Mucosa of descending colon (tissue), 3 donors: Measurements from ENCODE around the gene EMP3. TPM values are rescaled to one million over a fixed set of nuclear protein-coding genes. Genes with fewer than 3 reads are reported as not detected.

Experiments
- ATAC-seq: fragments of 200-7000 bp; cut with Tn5 transposase; one replicate; pipeline ENCODE4 v1.9.1; 2020; ENCODE audit warnings: mild to moderate bottlenecking, moderate library complexity
- DNase-seq, 3 donors: peaks; one replicate each; pipeline ENCODE4 v3.0.0-alpha.2; 2020
- H3K36me3 ChIP-seq: fragments of 200-600 bp; one replicate; pipeline ENCODE4 v1.8.0; 2021; ENCODE audit warnings: low read depth, mild to moderate bottlenecking
- H3K4me1 ChIP-seq: fragments of 200-600 bp; one replicate; pipeline ENCODE4 v1.8.0; 2021; ENCODE audit warnings: low read depth, mild to moderate bottlenecking
- H3K4me3 ChIP-seq: fragments of 200-600 bp; one replicate; pipeline ENCODE4 v1.8.0; 2021; ENCODE audit warnings: mild to moderate bottlenecking
- H3K9me3 ChIP-seq: fragments of 200-600 bp; one replicate; pipeline ENCODE4 v1.8.0; 2021; ENCODE audit warnings: mild to moderate bottlenecking
- intact Hi-C, 2 donors: fragments of 100-400 bp; cut with DNase I in 1 of 2; cut with micrococcal nuclease in 1 of 2; formaldehyde crosslinking; loops; one replicate each; pipeline versions ENCODE4 v1.11.0 to v1.11.1; 2022; cut with DNase I, micrococcal nuclease
- total RNA-seq, 3 donors: library from RNA; stranded (reverse); fragmentation: NEBNext Ultra II Directional in 2 of 3; extraction: Animal tissue kit (Norgen Biotek cat#: 25700) in 2 of 3; gene quantifications; one replicate each; pipeline versions ENCODE4 v1.2.1 to v1.2.4, GENCODE V29; 2021 to 2023
- TF ChIP-seq, protein P1 (sequence below): fragments of 200-600 bp; IDR thresholded peaks from one replicate; pipeline ENCODE4 v1.8.0; 2022; ENCODE audit warnings: antibody characterized with exemption, mild to moderate bottlenecking
- donor health status: DM: no; HTN: no; CAD: no; lungs with moderate emphysema.
- donor health status: DM: no; HTN: no; CAD: no.
- donor health status: DM: no; HTN: yes; CAD: no.

The EMP3 gene
- total RNA-seq, 3 donors from 2014 or later = 10.3 to 109 (median 36.2) TPM

DNA sequence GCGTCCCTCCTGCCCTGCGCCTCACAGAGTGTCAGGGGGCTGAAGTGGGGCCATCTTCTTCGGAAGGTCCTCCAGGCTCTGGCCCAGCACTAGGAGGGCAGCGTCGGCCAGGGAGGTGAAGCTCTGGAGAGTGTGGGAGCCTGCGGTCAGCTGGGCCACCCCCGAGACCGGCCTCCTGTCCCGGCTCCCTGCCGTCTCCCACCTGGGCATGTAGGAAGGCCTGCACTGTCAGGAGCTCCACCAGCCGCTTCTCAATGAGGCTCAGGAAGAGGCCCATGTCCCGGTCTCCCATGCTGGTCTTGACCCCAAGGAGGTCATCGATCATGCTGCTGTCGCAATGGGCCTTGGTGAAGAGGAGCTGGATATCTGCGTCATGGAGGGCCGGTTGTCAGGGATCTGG, 27.4 kb upstream of the EMP3 start:
- TF ChIP-seq, protein P1, sequence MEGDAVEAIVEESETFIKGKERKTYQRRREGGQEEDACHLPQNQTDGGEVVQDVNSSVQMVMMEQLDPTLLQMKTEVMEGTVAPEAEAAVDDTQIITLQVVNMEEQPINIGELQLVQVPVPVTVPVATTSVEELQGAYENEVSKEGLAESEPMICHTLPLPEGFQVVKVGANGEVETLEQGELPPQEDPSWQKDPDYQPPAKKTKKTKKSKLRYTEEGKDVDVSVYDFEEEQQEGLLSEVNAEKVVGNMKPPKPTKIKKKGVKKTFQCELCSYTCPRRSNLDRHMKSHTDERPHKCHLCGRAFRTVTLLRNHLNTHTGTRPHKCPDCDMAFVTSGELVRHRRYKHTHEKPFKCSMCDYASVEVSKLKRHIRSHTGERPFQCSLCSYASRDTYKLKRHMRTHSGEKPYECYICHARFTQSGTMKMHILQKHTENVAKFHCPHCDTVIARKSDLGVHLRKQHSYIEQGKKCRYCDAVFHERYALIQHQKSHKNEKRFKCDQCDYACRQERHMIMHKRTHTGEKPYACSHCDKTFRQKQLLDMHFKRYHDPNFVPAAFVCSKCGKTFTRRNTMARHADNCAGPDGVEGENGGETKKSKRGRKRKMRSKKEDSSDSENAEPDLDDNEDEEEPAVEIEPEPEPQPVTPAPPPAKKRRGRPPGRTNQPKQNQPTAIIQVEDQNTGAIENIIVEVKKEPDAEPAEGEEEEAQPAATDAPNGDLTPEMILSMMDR = no peak
- Histone ChIP-seq H3K4me1 (no peaks in the 10 kb centered on the region), H3K36me3 (no peaks in the 10 kb centered on the region), H3K4me3 (no peak overlapping the region), H3K9me3 (no peaks in the 10 kb centered on the region)
- DNase-seq (no peak), ATAC-seq (no peak)
- intact Hi-C loops = no loop called here

DNA sequence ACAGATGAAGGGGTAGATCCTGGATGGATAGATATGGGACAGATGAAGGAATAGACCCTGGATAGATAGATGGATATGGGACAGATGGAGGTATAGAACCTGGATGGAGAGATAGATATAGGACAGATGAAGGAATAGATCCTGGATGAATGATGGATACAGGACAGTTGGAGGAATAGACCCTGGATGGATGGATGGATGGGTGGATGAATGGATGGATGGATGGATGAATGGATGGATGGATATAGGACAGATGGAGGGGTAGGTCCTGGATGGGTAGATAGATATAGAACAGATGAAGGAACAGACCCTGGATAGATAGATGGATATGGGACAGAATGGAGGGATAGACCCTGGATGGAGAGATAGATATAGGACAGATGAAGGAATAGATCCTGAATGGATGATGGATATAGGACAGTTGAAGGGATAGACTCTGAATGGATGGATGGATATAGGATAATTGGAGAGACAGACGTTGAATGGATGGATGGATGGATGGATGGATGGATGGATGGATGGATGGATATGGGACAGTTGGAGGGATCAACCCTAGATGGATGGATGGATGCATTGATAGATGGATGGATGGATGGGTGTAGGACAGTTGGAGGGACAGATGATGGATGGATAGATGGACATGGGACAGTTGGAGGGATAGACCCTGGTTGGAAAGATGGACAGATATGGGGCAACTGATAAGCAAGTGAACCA, 23.3 kb upstream of the EMP3 start:
- Histone ChIP-seq H3K9me3 (no peaks in the 10 kb centered on the region), H3K4me3 (no peak overlapping the region), H3K36me3 (no peaks in the 10 kb centered on the region), H3K4me1 (no peaks in the 10 kb centered on the region)
- TF ChIP-seq, protein P1 = no peak
- intact Hi-C loops = no loop called here
- ATAC-seq (no peak), DNase-seq (no peak)

DNA sequence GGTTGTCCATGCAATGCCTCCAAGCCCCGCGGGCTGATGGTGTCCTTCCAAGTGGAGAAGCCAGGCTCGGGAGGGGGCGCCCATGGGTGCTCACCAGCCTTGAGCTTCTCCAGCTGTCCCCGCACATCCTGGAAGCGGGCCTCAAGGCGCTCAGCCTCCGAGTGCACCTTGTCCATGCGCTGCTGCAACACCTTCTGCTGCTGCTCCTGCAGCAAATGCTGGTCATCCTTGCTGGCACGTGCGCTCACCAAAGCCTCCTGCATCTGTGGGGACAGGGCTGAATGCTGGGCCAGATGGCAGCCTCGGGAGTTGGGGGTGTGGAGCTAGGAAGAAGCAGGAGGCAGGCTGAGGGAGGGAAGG, 22.8 kb upstream of the EMP3 start:
- DNase-seq (no peak), ATAC-seq (no peak)
- no peak overlapping the region for H3K4me3 ChIP-seq
- TF ChIP-seq, protein P1 = no peak
- intact Hi-C loops = no loop called here
- H3K9me3 ChIP-seq = no peaks in the 10 kb centered on the region
- no peaks in the 10 kb centered on the region for H3K36me3 ChIP-seq
- no peaks in the 10 kb centered on the region for H3K4me1 ChIP-seq

DNA sequence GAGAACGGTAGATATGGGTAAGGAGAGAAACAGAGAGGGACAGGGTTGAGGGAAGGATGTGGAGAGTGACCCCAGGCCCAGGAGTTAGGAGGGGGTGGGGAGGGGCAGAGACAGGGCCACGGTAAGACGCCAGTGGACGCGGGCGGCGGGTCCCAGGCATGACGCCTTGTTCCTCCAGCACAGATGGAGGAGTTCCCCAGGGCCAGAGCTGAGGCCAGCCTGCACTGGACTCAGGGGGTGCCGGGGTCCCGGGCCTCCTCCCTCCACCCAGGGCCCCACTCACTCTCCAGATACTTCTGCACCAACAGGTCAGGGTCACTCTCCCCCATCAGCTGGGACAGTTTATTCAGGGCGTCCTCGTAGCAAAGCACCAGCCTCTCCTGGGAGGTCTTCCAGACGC, 22.0 kb upstream of the EMP3 start:
- DNase-seq (no peak), ATAC-seq (no peak)
- Histone ChIP-seq H3K9me3 (no peaks in the 10 kb centered on the region), H3K4me1 (no peaks in the 10 kb centered on the region), H3K36me3 (no peaks in the 10 kb centered on the region), H3K4me3 (no peak overlapping the region)
- intact Hi-C loops = no loop called here
- TF ChIP-seq, protein P1 = no peak

DNA sequence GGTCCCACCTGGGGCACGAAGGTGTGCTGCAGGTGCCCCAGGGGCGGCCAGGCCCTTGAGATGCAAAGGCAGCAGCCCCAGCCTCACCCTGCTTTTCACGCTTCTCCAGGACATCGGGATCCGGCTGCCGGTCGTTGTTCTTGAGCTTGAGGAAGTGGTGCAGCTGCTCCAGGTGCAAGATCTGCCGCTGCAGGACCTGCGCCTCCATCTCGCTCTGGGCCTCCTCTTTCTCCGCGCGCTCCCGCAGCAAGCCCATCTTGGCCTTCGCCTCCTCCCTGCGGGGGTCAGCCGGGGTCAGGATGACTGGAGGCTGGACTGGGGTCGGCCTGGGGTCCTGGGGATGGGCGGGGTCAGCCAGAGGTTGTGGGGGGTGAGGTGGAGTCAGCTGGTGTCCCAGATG, 21.5 kb upstream of the EMP3 start:
- no peaks in the 10 kb centered on the region for H3K4me1 ChIP-seq
- TF ChIP-seq, protein P1 = no peak
- H3K36me3 ChIP-seq = no peaks in the 10 kb centered on the region
- no peaks in the 10 kb centered on the region for H3K9me3 ChIP-seq
- no peak overlapping the region for H3K4me3 ChIP-seq
- no peak for ATAC-seq
- intact Hi-C loops = no loop called here
- DNase-seq = no peak
